ENCODE results near the gene OGG1.

OGG1 gene

DNA sequence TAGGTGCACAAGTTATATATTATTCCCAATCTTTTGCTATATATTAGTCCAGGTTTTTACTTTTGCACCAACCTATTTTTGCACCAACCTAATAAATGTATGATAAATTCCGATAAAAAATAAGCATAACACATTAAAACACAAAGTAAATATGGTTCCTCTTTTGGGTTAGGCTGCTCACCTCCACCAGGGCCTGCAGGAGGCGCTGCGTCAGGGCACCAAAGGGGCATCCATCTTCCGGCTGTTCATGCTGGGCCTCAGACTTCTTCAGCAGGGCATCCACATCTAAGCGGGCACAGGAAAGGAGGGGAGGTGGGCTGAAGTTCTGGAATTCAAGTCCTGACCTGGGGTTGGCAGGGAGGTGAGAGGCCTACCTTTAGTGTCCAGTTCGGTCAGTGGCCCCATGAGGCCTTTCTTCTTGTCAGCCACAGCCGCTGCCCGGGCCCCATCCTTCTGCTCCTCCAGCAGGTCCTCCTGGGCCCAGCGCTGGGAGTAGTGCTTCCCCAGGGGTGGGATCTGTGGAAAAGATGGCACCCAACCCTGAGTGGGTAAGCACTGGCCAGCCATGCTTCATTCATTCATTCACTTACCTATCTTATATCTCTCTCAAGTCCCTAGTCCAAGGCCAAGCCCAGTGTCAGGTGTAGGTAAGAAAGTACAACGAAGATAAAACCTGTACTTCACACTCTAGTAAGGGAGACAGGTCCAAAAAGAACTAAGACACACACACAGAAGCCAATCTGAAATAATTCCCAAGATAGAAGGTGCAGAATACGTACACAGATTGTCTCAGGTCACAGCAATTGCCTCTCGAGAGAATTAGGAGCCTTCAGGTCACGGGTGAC is 37.3 kb downstream of the OGG1 start:
- DNase-seq: no peak

DNA sequence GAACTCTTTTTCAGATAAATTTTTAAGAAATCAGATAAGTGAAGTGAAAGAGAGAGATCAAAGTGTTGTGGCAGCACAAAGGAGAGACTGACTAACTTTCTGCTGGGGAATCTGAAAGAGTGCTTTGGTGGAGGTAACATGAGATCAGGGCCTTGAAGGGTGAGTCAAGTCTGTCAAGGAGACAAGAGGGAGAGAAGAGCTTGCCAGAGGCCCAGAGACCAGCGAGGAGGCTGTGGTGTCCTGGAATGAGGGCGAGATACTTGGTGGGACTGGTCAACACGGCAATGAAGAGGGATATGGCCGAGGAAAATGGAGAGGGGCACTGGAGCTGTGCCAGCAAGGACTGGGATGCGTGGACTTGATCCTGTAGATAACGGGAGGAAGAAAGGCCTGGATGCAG is 38.0 kb downstream of the OGG1 start:
- no peak for DNase-seq

DNA sequence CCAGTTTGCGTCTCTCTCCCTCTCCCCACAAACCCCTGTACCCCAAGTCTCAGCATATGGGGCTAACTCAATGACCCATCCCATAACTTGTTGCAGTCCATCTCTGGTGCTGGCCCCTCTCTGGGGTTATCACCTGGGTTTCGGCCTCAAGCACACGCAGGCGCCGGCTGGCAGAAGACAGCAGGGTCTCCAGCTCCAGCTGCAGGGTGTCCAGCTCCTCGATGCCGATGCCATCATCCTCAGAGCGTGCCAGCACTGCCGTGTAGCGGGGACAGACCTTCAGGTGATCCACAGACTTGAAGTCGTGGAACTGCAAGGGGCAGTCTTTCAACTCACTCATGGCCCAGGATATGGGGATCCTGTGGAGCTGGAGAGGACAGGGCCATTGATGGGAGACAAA is 41.4 kb downstream of the OGG1 start:
- DNase-seq: no peak

DNA sequence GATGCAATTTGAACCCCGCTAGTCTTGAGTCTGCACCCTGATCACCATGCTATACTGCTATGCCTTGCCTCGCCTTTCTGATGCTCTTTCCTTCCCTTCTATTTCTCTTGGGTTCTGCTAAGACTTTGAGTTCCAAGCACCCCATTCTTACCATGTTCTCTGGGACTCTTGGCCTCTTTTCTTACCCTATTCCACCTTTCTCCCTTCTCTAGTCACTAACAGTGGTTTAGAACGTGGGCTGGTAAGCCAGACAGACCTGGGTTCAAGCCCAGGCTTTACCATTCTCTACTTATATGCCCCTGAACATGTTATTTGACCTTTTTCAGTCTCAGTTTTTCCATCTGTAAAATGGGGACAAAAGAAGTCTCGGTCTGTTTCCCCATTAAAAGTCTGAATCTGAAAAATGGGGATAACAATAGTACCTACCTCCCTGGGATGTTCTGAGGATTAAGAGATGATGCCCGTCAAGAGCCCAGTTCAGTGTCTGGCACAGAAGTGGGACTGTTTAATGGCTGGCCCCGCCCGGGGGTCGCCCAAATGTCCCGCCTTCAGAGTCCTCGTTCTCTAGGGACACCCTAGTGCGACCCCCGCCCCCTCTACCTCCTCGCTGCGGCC is 42.1 kb downstream of the OGG1 start:
- no peak for DNase-seq

DNA sequence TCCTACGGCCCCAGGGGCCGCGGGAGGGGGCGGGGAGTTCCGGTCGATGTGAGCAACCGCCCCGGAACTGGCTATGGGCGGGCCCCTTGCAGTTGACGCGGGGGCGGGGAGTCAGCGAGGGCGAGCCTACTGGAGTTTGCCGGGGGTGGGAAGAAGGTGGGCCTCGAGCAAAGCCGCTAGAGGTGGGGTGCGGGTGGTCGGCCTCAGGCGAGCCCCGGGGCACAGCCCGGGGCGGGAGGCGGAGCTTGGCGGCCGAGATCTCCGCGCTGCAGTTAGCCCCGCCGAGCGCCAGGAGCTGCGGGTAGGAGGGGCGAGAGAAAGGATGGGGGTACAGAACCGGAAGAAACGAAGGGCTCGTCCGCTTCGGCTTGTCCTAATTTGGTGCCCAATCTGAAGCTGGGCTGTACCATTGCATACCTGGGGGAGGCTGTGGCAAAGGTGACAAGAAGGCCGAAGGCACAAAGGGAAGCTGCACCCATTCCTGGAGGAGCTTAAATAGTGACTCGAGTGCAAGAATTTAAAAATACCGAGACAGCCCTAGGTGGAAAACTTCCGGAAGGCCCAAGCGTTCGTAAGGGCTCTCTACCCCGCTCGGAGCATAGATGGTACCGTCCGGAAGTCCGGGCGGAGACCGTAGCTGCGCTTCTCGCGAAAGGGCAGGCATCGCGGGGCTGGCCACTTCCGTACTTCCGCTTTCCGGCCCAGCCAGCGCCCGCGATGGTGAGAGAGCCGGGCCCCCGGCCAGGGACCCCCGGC is 42.8 kb downstream of the OGG1 start, which contains the start of the genes ARPC4 and TADA3:
TSS of gene ARPC4 (plus strand) at position 678 of the 756 bp plus-strand sequence. CDS start at position 718, 40 bp downstream.
TSS of gene TADA3 (minus strand) at position 69 of the 756 bp plus-strand sequence. CDS start 1,007 bp downstream, outside the sequence.
- DNase-seq: peak; percentile 92

DNA sequence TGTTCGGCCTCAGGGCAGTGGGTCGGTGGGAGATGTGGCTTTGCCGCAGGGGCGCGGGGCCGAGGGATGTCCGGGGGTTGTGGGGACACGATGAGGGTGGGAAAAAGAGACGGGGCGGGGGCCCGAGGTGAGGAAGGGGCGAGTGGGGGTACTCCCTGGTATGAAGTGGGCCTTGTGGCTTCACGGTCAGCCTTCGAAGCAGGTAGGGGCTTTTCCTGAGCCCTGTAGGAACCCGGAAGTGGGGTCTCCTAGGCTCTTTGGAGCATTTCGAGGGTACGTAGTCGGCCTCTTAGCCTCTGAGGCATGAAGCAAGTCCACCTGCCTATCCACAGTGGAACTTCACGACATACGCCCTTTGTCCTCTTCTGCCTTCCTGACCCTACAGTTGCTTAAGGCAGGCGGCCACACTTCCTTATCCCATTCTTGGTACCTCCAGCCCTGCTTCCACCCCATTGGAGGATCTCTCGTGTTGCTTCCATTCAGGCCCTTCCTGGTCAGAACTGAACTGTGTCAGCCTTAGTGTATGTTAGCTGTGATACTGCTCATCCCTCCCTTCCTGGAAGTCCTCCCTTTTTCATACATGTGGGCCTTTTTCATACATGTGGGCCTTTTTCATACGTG is 43.5 kb downstream of the OGG1 start:
- DNase-seq: peak; percentile 37

DNA sequence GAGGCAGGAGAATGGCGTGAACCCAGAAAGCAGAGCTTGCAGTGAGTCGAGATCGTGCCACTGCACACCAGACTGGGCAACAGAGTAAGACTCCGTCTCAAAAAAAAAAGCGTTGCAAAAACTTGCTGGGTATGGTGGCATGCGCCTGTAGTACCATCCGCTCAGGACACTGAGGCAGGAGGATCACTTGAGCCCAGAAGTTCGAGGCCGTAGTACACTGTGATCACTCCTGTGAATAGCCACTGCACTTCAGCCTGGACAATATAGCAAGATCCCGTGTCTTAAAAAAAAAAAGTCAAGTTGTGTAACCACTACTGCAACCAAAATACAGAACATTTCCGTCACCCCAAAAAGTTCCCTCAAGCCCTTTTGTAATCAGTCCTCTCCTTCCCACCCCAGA is 44.6 kb downstream of the OGG1 start:
- DNase-seq: no peak

DNA sequence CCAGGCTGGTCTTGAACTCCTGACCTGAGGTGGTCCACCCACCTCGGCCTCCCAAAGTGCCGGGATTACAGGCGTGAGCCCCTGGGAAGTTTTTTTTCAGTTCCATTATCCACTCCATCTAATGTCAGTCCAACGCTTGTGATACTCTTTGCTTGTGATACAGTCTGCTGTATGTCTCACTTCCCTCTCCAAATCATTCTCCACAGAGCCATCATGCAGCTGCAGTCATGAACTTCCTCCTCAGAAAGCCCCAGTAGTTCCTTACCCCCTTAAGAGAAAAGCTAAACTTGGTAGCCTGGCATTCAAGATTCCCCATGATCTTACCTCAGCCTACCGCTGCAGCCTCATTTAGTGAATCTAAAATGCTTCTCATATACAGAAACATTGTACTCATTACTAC is 45.5 kb downstream of the OGG1 start:
- no peak for DNase-seq

DNA sequence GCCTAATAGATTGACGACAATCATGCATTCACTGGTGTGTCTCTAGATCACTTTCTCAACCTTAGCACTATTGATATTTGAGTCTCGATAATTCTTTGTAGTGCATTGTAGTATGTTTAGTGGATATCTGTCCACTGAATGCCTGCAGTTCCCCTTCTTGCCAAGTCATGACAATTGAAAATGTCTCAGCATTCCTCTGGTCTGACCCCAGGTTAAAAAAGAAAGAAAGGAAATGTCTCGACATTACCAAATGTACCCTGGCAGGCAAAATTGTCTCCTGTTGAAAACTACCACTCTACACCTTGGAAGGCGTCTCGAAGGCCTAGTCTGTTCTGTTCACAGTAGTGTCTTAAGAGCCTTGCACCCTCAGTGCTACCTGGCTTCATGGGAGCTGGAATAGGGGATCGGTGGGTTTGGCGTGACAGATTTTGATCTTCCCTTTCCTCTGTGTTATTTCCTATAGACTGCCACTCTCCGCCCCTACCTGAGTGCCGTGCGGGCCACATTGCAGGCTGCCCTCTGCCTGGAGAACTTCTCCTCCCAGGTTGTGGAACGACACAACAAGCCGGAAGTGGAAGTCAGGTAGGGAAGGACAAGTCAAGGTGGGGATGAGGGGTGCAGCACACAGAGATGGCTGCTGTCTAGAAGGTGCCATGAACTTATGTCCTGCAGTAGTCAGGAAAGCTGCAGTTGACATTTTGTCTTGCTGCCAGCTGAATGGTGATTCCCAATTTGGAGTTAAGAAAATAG is 47.6 kb downstream of the OGG1 start:
- no peak for DNase-seq

DNA sequence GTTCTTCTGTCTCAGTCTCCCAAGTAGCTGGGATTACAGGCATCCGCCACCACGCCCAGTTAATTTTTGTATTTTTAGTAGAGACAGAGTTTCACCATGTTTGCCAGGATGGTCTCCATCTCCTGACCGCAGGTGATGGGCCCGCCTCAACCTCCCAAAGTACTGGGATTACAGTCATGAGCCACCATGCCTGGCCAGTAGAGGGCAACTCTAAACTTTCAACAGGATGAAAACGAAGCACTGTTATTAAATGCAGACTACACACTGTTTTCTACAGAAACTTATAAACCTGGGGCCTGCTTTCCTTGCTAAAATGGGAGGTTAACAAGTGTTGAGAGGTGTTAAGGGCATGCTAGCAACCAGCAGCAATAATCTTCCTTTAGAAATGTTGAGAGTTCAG is 50.8 kb downstream of the OGG1 start:
- no peak for DNase-seq

DNA sequence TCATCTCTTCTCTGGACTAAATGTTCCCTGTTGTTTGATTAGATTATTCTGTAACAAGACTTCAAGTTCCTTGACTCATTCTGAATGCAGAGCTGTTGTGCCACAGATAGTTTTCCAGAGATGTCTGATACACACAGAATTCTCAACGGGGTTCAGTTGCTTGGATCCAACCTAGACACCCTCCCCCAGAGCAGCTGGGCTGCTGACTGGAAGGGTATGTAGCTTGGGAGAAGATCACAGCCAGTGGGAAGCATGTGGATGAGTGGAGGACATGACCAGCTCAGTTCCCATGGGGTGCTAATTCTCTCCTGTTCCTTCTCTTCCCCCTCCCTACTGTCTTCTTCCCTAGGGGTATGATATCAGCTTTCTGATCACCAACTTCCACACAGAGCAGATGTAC is 53.7 kb downstream of the OGG1 start:
- DNase-seq: no peak

DNA sequence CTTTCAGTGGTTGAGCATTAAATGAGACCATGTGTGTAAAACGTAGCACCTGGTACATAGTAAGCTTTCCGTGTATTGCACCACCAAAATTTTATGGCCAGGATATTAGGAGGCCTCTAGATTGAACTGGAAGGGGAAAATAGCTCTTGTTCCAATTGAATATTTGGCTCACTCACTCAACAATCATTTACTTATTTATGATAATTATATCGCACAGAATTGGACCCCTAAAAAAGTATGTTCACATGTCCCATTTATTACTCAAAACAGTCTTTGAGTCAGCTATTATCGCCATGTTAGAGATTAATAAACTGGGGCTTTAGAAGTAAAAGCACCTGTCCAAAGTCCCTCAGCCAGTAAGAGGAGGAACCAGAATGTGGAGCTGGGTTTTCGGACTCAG is 55.2 kb downstream of the OGG1 start:
- no peak for DNase-seq

DNA sequence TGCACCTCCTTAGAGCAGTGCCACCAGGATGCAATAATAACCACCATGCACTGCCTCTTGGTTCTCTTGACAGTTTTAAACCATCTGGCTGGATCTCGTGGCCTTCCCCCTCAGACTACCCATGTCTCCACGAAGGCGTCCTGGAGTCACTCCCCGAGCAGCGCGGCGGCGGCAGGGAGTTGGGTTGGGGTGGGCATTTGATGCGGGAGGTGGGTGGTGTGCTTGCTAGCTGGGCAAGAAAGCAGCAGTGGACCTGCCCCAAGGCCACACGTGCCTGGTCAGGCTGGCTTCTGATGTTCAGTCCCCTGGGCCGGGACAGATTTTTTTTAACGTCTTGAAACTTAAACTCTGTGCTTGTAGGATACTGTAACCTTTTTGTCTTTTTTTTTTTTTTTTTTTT is 56.4 kb downstream of the OGG1 start:
- DNase-seq: no peak
